Naive thymus-derived CD4-positive, alpha-beta T cell (primary cell): ENCODE results near the gene THAP4. TPM values are rescaled to one million over a fixed set of nuclear protein-coding genes. Genes with fewer than 3 reads are reported as not detected.

ENCODE experiments used
- ATAC-seq: fragments of 150-1000 bp; cut with Tn5 transposase; 2 replicates; pipeline ENCODE4 v1.10.0; 2021; ENCODE audit warnings: mild to moderate bottlenecking, moderate library complexity
- CTCF ChIA-PET: fragments of 350-600 bp; sonication (Branson Sonifier 250); formaldehyde crosslinking; loops from one replicate; lab custom pipeline; 2021; ENCODE audit warnings: antibody characterized with exemption; lab: Charles Lee
- POLR2A ChIA-PET: fragments of 350-600 bp; sonication (Branson Sonifier 250); formaldehyde crosslinking; loops from one replicate; lab custom pipeline; 2021; ENCODE audit warnings: antibody characterized with exemption, inconsistent platforms; lab: Charles Lee
- DNase-seq, 9 donors: peaks; one replicate each; pipeline versions ENCODE4 v3.0.0 to v3.0.0-alpha.2; 2020 to 2022; ENCODE audit warnings: mixed read lengths in 1 of 9
- H3K27ac ChIP-seq: one replicate; pipeline ENCODE4 v1.7.0; 2013; ENCODE audit warnings: mild to moderate bottlenecking, low read depth, low read length, moderate library complexity
- H3K27me3 ChIP-seq, 2 donors: one replicate each; pipeline ENCODE4 v1.7.0; 2013; ENCODE audit warnings: low read length in 2 of 2, mild to moderate bottlenecking in 2 of 2, moderate library complexity in 2 of 2; ENCODE audit not compliant: control insufficient read depth in 2 of 2, insufficient read depth in 2 of 2
- H3K36me3 ChIP-seq, 3 experiments: 1 replicate in 2 of 3; 2 replicates in 1 of 3; pipeline ENCODE4 v1.7.0; 2013; ENCODE audit warnings: low read length in 3 of 3, mild to moderate bottlenecking in 3 of 3, moderate library complexity in 1 of 3; ENCODE audit not compliant: insufficient read depth in 3 of 3, control insufficient read depth in 2 of 3
- H3K4me1 ChIP-seq, 2 donors: one replicate each; pipeline ENCODE4 v1.7.0; 2013; ENCODE audit warnings: low read length in 2 of 2, mild to moderate bottlenecking in 2 of 2, moderate library complexity in 1 of 2; ENCODE audit not compliant: control insufficient read depth in 2 of 2, insufficient read depth in 2 of 2
- H3K4me3 ChIP-seq: 2 replicates; pipeline ENCODE4 v1.7.0; 2013; ENCODE audit warnings: mild to moderate bottlenecking, low read length
- H3K9me3 ChIP-seq, 3 experiments: 1 replicate in 2 of 3; 2 replicates in 1 of 3; pipeline ENCODE4 v1.7.0; 2013; ENCODE audit warnings: low read length in 3 of 3; ENCODE audit not compliant: control insufficient read depth in 2 of 3
- H3K27ac Mint-ChIP-seq, 9 donors: one replicate each; pipeline ENCODE4 v1.8.0; 2020 to 2022; ENCODE audit warnings: mixed read lengths in 9 of 9, mild to moderate bottlenecking in 8 of 9, moderate library complexity in 5 of 9, inconsistent platforms in 2 of 9
- H3K27me3 Mint-ChIP-seq, 5 donors: one replicate each; pipeline ENCODE4 v1.8.0; 2021 to 2022; ENCODE audit warnings: mixed read lengths in 5 of 5, mild to moderate bottlenecking in 1 of 5
- H3K36me3 Mint-ChIP-seq, 5 donors: one replicate each; pipeline ENCODE4 v1.8.0; 2020 to 2022; ENCODE audit warnings: mixed read lengths in 5 of 5, mild to moderate bottlenecking in 3 of 5, inconsistent platforms in 1 of 5
- H3K4me1 Mint-ChIP-seq, 7 donors: one replicate each; pipeline ENCODE4 v1.8.0; 2020 to 2022; ENCODE audit warnings: mixed read lengths in 7 of 7, mild to moderate bottlenecking in 3 of 7, inconsistent platforms in 1 of 7
- H3K4me3 Mint-ChIP-seq, 10 donors: one replicate each; pipeline ENCODE4 v1.8.0; 2020 to 2022; ENCODE audit warnings: mild to moderate bottlenecking in 10 of 10, mixed read lengths in 10 of 10, moderate library complexity in 6 of 10, inconsistent platforms in 2 of 10
- H3K9me3 Mint-ChIP-seq, 11 donors: one replicate each; pipeline ENCODE4 v1.8.0; 2020 to 2022; ENCODE audit warnings: mixed read lengths in 11 of 11, mild to moderate bottlenecking in 4 of 11, inconsistent platforms in 1 of 11, moderate library complexity in 1 of 11
- intact Hi-C, 2 donors: fragments of 100-400 bp; cut with micrococcal nuclease; formaldehyde crosslinking; loops; one replicate each; pipeline ENCODE4 v1.15.1; 2023
- polyA plus RNA-seq, 2 donors: library from polyadenylated mRNA; unstranded; fragments of 300-500 nt; fragmentation: Illumina TruSeq; gene quantifications; one replicate each; pipeline ENCODE4 v1.2.3, GENCODE V29; 2021
- total RNA-seq, 6 experiments: library from RNA in 5 of 6; stranded (reverse) in 5 of 6; gene quantifications; 1 replicate in 5 of 6; 2 replicates in 1 of 6; pipeline ENCODE4 v1.2.3 and lab custom pipeline; 2021 to 2026

THAP4 gene
- total and polyA plus RNA-seq, 7 experiments from 2014 or later, result 26.4 to 56.2 (median 30.8) TPM

- intact Hi-C loops, result loop anchor here (1.0 to 10.0 kb wide), 10 partner anchors 20 to 1053 kb away; partner anchors contain the start of genes ATG4B (in 2 of the 2), DTYMK (in 2 of the 2), DUSP28 (in 2 of the 2) and ING5 (in 2 of the 2)
- ATAC-seq (peak; percentile 77), DNase-seq (peak in 8 of 9 donors; percentile 41 to 71 (median 60))
- ChIA-PET CTCF (interaction anchor here (0.8 to 0.9 kb wide), 2 partner anchors 41 to 302 kb away, joined by 3 to 4 read pairs; partner anchors contain the start of gene HDLBP), POLR2A (interaction anchor here (0.6 to 1.6 kb wide), 4 partner anchors 20 to 242 kb away, joined by 3 to 13 read pairs (median 7); partner anchors contain the start of genes ATG4B, DTYMK, ING5 and THAP4)
- Histone ChIP-seq H3K36me3 (no peaks in the 10 kb centered on the region), H3K27me3 (no peaks in the 10 kb centered on the region), H3K9me3 (no peaks in the 10 kb centered on the region), H3K27ac (peak overlapping the region; percentile 75), H3K4me3 (peak overlapping the region; percentile 68), H3K4me1 (peaks cover 13 to 18% of the 10 kb centered on the region in 2 donors)
- H3K27me3 Mint-ChIP-seq, result no peaks in the 10 kb centered on the region
- peaks cover 23 to 49% (median 43%) of the 10 kb centered on the region in 7 donors for H3K4me1 Mint-ChIP-seq
- peak overlapping the region; percentile 85 to 98 (median 94) for H3K27ac Mint-ChIP-seq
- peak overlapping the region; percentile 79 to 96 (median 91) for H3K4me3 Mint-ChIP-seq
- H3K36me3 Mint-ChIP-seq, result peaks cover 0 to 25% (median 6%) of the 10 kb centered on the region in 5 donors
- H3K9me3 Mint-ChIP-seq, result peaks cover 0 to 1% (median 0%) of the 10 kb centered on the region in 11 donors
Measured at GRCh38 chr2:241617431-241618154, 19.4 kb downstream of the THAP4 start.

- Mint-ChIP-seq H3K9me3 (peaks cover 0 to 1% (median 0%) of the 10 kb centered on the region in 11 donors), H3K36me3 (peaks cover 0 to 23% (median 6%) of the 10 kb centered on the region in 5 donors), H3K4me3 (peak overlapping the region; percentile 53 to 96 (median 90)), H3K4me1 (peaks cover 19 to 52% (median 43%) of the 10 kb centered on the region in 7 donors), H3K27me3 (no peaks in the 10 kb centered on the region), H3K27ac (peak overlapping the region in 7 of 9 donors; percentile 6 to 97 (median 86))
- intact Hi-C loops, result loop anchor here (1.0 to 10.0 kb wide), 10 partner anchors 21 to 1052 kb away; partner anchors contain the start of genes ATG4B (in 2 of the 2), DTYMK (in 2 of the 2), DUSP28 (in 2 of the 2) and ING5 (in 2 of the 2)
- peaks cover 13 to 18% of the 10 kb centered on the region in 2 donors for H3K4me1 ChIP-seq
- H3K27ac ChIP-seq, result peak overlapping the region; percentile 75
- ChIA-PET POLR2A (interaction anchor here (1.8 kb wide), 1 partner anchor 21 kb away, joined by 7 read pairs; the partner anchor contains the start of genes ATG4B and THAP4), CTCF (no interaction called here)
- H3K9me3 ChIP-seq, result no peaks in the 10 kb centered on the region
- no peaks in the 10 kb centered on the region for H3K36me3 ChIP-seq
- peak overlapping the region; percentile 68 for H3K4me3 ChIP-seq
- DNase-seq (no peak), ATAC-seq (no peak)
- H3K27me3 ChIP-seq, result no peaks in the 10 kb centered on the region
Measured at GRCh38 chr2:241616168-241617125, 20.5 kb downstream of the THAP4 start.

GRCh38 chr2:241615522-241616052, 21.4 kb downstream of the THAP4 start:
- H3K4me3 Mint-ChIP-seq, result peak overlapping the region in 7 of 10 donors; percentile 41 to 92 (median 79)
- DNase-seq (no peak), ATAC-seq (no peak)
- H3K9me3 ChIP-seq, result no peaks in the 10 kb centered on the region
- no peaks in the 10 kb centered on the region for H3K27me3 Mint-ChIP-seq
- H3K27ac ChIP-seq, result no peak overlapping the region
- ChIA-PET CTCF (no interaction called here), POLR2A (interaction anchor here (1.8 kb wide), 1 partner anchor 22 kb away, joined by 7 read pairs; the partner anchor contains the start of genes ATG4B and THAP4)
- no peaks in the 10 kb centered on the region for H3K36me3 ChIP-seq
- H3K4me1 ChIP-seq, result peaks cover 15 to 19% of the 10 kb centered on the region in 2 donors
- peaks cover 0 to 18% (median 3%) of the 10 kb centered on the region in 5 donors for H3K36me3 Mint-ChIP-seq
- H3K4me1 Mint-ChIP-seq, result peaks cover 19 to 51% (median 44%) of the 10 kb centered on the region in 7 donors
- peak overlapping the region in 4 of 9 donors; percentile 6 to 93 (median 77) for H3K27ac Mint-ChIP-seq
- no peaks in the 10 kb centered on the region for H3K9me3 Mint-ChIP-seq
- no peak overlapping the region for H3K4me3 ChIP-seq
- intact Hi-C loops, result loop anchor here (2.0 to 10.0 kb wide), 5 partner anchors 71 to 1051 kb away; partner anchors contain the start of genes DUSP28 (in 2 of the 2), RNPEPL1 (in 2 of the 2), DTYMK (in 1 of the 2) and HDLBP (in 1 of the 2)
- no peaks in the 10 kb centered on the region for H3K27me3 ChIP-seq

GRCh38 chr2:241615041-241615440, 21.9 kb downstream of the THAP4 start:
- Mint-ChIP-seq H3K9me3 (no peaks in the 10 kb centered on the region), H3K4me1 (peaks cover 21 to 53% (median 41%) of the 10 kb centered on the region in 7 donors), H3K36me3 (peaks cover 0 to 13% (median 0%) of the 10 kb centered on the region in 5 donors), H3K27ac (peak overlapping the region in 1 of 9 donors; percentile 65), H3K4me3 (peak overlapping the region in 2 of 10 donors; percentile 33), H3K27me3 (no peaks in the 10 kb centered on the region)
- ATAC-seq, result no peak
- peaks cover 17 to 22% of the 10 kb centered on the region in 2 donors for H3K4me1 ChIP-seq
- DNase-seq, result no peak
- no peaks in the 10 kb centered on the region for H3K27me3 ChIP-seq
- no peak overlapping the region for H3K4me3 ChIP-seq
- ChIA-PET CTCF (no interaction called here), POLR2A (interaction anchor here (1.8 kb wide), 1 partner anchor 22 kb away, joined by 7 read pairs; the partner anchor contains the start of genes ATG4B and THAP4)
- no peak overlapping the region for H3K27ac ChIP-seq
- H3K9me3 ChIP-seq, result no peaks in the 10 kb centered on the region
- intact Hi-C loops, result loop anchor here (5.0 to 10.0 kb wide), 3 partner anchors 267 to 1050 kb away; partner anchors contain the start of genes DUSP28 (in 2 of the 2) and RNPEPL1 (in 2 of the 2)
- H3K36me3 ChIP-seq, result no peaks in the 10 kb centered on the region

- DNase-seq (no peak), ATAC-seq (no peak)
- CTCF ChIA-PET, result interaction anchor here (0.6 kb wide), 1 partner anchor 9 kb away, joined by 3 read pairs; no protein-coding TSS in a partner anchor
- Histone ChIP-seq H3K4me1 (peaks cover 27 to 31% of the 10 kb centered on the region in 2 donors), H3K4me3 (no peak overlapping the region), H3K9me3 (no peaks in the 10 kb centered on the region), H3K27me3 (no peaks in the 10 kb centered on the region), H3K36me3 (no peaks in the 10 kb centered on the region), H3K27ac (no peak overlapping the region)
- Mint-ChIP-seq H3K27ac (peak overlapping the region in 1 of 9 donors; percentile 10), H3K9me3 (no peaks in the 10 kb centered on the region), H3K4me3 (no peak overlapping the region), H3K4me1 (peaks cover 29 to 57% (median 48%) of the 10 kb centered on the region in 7 donors), H3K36me3 (peaks cover 0 to 9% (median 0%) of the 10 kb centered on the region in 5 donors), H3K27me3 (no peaks in the 10 kb centered on the region)
- POLR2A ChIA-PET, result interaction anchor here (1.0 kb wide), 1 partner anchor 24 kb away, joined by 3 read pairs; the partner anchor contains the start of genes ATG4B and THAP4
- intact Hi-C loops, result loop anchor here (10.0 kb wide), 2 partner anchors 518 to 1048 kb away; partner anchors contain the start of genes DUSP28 (in 2 of the 2) and RNPEPL1 (in 2 of the 2)
Measured at GRCh38 chr2:241613017-241613780, 23.8 kb downstream of the THAP4 start.
